ENCODE data around the gene UCHL3.

DNA sequence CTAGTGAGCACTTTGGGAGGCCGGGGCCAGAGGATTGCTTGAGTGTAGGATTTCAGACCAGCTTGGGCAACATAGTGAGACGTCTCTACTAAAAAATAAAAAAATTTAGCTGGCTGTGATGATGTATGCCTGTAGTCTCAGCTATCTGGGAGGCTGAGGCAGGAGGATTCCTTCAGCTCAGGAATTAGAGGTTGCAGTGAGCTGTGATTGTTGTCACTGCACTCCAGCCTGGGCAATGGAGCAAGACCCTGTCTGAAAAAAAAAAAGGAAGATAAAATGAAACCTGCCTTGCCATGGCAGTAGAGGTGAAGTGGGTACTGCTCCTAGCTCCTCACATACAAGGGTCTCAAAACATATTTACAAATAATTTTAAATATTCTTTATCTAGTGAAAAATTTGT lies 7.4 kb downstream of the UCHL3 start:
- TF ChIP-seq, protein P1, sequence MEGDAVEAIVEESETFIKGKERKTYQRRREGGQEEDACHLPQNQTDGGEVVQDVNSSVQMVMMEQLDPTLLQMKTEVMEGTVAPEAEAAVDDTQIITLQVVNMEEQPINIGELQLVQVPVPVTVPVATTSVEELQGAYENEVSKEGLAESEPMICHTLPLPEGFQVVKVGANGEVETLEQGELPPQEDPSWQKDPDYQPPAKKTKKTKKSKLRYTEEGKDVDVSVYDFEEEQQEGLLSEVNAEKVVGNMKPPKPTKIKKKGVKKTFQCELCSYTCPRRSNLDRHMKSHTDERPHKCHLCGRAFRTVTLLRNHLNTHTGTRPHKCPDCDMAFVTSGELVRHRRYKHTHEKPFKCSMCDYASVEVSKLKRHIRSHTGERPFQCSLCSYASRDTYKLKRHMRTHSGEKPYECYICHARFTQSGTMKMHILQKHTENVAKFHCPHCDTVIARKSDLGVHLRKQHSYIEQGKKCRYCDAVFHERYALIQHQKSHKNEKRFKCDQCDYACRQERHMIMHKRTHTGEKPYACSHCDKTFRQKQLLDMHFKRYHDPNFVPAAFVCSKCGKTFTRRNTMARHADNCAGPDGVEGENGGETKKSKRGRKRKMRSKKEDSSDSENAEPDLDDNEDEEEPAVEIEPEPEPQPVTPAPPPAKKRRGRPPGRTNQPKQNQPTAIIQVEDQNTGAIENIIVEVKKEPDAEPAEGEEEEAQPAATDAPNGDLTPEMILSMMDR (IDR thresholded peaks at IDR 0.05; ENCODE audit: extremely low read depth in 1 of 2, insufficient read depth in 1 of 2, low read depth in 1 of 2, low read length in 2 of 2), result no peak
- TF ChIP-seq JUN (IDR thresholded peaks at IDR 0.05; ENCODE audit: borderline replicate concordance, insufficient read depth, insufficient read length, low read depth), result no peak
